Measurements from ENCODE around the gene IPMK.

DNA sequence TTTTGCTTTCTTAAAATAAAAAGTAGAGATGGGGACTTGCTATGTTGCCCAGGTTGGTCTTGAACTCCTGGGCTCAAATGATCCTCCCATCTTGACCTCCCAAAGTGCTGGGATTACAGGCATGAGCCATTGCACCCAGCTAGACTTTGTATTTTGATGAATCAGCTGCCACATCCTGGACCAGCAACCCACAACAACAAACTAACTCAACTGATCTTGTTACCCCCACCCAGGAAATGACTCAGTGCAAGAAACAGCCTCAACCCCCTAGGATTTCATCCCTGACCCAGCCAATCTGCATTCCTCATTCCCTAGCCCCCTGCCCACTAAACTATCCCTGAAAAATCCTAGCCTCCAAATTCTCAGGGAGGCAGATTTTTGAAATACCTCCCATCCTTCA, 123.8 kb downstream of the IPMK start:
- TF ChIP-seq, protein P1, sequence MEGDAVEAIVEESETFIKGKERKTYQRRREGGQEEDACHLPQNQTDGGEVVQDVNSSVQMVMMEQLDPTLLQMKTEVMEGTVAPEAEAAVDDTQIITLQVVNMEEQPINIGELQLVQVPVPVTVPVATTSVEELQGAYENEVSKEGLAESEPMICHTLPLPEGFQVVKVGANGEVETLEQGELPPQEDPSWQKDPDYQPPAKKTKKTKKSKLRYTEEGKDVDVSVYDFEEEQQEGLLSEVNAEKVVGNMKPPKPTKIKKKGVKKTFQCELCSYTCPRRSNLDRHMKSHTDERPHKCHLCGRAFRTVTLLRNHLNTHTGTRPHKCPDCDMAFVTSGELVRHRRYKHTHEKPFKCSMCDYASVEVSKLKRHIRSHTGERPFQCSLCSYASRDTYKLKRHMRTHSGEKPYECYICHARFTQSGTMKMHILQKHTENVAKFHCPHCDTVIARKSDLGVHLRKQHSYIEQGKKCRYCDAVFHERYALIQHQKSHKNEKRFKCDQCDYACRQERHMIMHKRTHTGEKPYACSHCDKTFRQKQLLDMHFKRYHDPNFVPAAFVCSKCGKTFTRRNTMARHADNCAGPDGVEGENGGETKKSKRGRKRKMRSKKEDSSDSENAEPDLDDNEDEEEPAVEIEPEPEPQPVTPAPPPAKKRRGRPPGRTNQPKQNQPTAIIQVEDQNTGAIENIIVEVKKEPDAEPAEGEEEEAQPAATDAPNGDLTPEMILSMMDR (IDR thresholded peaks at IDR 0.05): no peak
- TF ChIP-seq POLR2A (IDR thresholded peaks at IDR 0.05; ENCODE audit: low read depth) (no peak), POLR2AphosphoS5 (IDR thresholded peaks at IDR 0.05) (no peak), EP300 (IDR thresholded peaks at IDR 0.05) (no peak)

All from esophagus muscularis mucosa (tissue), 4 donors.